ENCODE data around the gene UNC5B. TPM values are rescaled to one million over a fixed set of nuclear protein-coding genes. Genes with fewer than 3 reads are reported as not detected.

The UNC5B gene
- total RNA-seq, 1 experiment from 2014 or later, result 22.0 TPM

DNA sequence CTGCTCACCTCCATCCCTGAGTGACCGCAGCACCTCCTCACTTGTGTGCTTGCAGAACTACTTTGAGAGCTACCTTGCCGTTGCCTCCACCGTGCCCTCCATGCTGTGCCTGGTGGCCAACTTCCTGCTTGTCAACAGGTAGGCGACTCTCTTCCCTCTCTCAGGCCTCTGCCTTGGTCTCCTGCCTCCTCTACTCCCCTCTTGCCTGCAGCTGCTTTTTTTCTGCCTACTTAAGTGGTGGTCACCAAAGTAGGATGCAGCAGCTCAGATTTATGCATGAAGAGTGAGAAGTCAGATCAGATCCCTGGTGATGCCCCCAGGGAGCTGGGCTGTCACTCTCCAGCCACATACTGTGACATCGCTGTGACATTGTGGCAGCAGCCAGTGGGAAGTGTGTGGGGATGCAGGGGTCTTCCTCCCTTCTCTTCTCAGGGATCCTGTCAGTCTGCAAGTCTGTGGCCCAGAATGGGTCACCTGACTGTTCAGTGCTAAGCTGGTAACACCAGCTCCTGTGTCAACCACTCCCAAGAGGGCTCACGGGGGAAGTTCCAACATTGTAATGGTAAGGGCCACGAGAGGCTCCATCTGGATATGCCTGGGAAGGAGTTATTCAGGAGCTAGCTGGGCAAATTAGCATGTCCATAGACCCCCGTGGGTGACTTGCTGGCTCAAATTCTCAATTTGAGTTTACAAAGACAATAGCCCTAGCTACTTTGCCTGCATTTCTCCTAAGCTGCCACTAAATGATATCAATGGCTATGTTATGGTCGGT is 132.0 kb downstream of the UNC5B start:
- H3K9me3 ChIP-seq (ENCODE audit: control insufficient read depth in 1 of 2, insufficient read depth in 1 of 2, low read depth in 1 of 2, low read length in 2 of 2), result no peaks in the 10 kb centered on the region
- no peaks in the 10 kb centered on the region for H3K36me3 ChIP-seq (ENCODE audit: control insufficient read depth in 1 of 2, insufficient read depth in 2 of 2, low read length in 2 of 2)
- no peak overlapping the region for H2AFZ ChIP-seq (ENCODE audit: low read depth, low read length, poor library complexity, severe bottlenecking)
- H3K27ac ChIP-seq (ENCODE audit: low read depth, low read length), result no peak overlapping the region
- peaks cover 15 to 27% of the 10 kb centered on the region in 2 experiments for H3K4me1 ChIP-seq (ENCODE audit: control insufficient read depth in 1 of 2, insufficient read depth in 2 of 2, low read length in 2 of 2)
- no peaks in the 10 kb centered on the region for H3K79me2 ChIP-seq (ENCODE audit: insufficient read depth, low read length)
- H3K9ac ChIP-seq (ENCODE audit: low read length), result no peak overlapping the region
- no TSS peak for BruUV-seq (replicated peaks)
- ChIA-PET CTCF (no interaction called here), RAD21 (ENCODE audit: low non-redundant PET in 1 of 2, low total read pairs in 2 of 2, uncharacterized antibody in 2 of 2, unreplicated experiment in 2 of 2) (no interaction called here), POLR2A (no interaction called here)
- H3K27me3 ChIP-seq (ENCODE audit: insufficient read depth, low read length), result no peaks in the 10 kb centered on the region
- no peak for DNase-seq (ENCODE audit: low read depth, low spot score)
- H3K4me3 ChIP-seq (replicated peaks in 1 of 2; ENCODE audit: low read depth in 1 of 2, low read length in 2 of 2), result no peak overlapping the region
- H3K9me2 ChIP-seq (ENCODE audit: insufficient read depth), result no peaks in the 10 kb centered on the region
- H3K4me2 ChIP-seq (ENCODE audit: low read length), result no peak overlapping the region
- TF ChIP-seq, protein P1, sequence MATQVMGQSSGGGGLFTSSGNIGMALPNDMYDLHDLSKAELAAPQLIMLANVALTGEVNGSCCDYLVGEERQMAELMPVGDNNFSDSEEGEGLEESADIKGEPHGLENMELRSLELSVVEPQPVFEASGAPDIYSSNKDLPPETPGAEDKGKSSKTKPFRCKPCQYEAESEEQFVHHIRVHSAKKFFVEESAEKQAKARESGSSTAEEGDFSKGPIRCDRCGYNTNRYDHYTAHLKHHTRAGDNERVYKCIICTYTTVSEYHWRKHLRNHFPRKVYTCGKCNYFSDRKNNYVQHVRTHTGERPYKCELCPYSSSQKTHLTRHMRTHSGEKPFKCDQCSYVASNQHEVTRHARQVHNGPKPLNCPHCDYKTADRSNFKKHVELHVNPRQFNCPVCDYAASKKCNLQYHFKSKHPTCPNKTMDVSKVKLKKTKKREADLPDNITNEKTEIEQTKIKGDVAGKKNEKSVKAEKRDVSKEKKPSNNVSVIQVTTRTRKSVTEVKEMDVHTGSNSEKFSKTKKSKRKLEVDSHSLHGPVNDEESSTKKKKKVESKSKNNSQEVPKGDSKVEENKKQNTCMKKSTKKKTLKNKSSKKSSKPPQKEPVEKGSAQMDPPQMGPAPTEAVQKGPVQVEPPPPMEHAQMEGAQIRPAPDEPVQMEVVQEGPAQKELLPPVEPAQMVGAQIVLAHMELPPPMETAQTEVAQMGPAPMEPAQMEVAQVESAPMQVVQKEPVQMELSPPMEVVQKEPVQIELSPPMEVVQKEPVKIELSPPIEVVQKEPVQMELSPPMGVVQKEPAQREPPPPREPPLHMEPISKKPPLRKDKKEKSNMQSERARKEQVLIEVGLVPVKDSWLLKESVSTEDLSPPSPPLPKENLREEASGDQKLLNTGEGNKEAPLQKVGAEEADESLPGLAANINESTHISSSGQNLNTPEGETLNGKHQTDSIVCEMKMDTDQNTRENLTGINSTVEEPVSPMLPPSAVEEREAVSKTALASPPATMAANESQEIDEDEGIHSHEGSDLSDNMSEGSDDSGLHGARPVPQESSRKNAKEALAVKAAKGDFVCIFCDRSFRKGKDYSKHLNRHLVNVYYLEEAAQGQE (IDR thresholded peaks at IDR 0.05; ENCODE audit: low read depth), result no peak
- TF ChIP-seq ZFX (IDR thresholded peaks at IDR 0.05), result no peak
- no peak for ATAC-seq
- intact Hi-C loops (cut with micrococcal nuclease), result no loop called here
- no peaks in the 10 kb centered on the region for H4K20me1 ChIP-seq (ENCODE audit: insufficient read depth)

- ChIA-PET RAD21 (ENCODE audit: low non-redundant PET in 1 of 2, low total read pairs in 2 of 2, uncharacterized antibody in 2 of 2, unreplicated experiment in 2 of 2) (no interaction called here), CTCF (no interaction called here), POLR2A (no interaction called here)
- BruUV-seq (replicated peaks), result no TSS peak
- no peak overlapping the region for H3K9ac ChIP-seq (ENCODE audit: low read length)
- H3K4me2 ChIP-seq (ENCODE audit: low read length), result no peak overlapping the region
- peaks cover 8 to 26% of the 10 kb centered on the region in 2 experiments for H3K4me1 ChIP-seq (ENCODE audit: control insufficient read depth in 1 of 2, insufficient read depth in 2 of 2, low read length in 2 of 2)
- no peaks in the 10 kb centered on the region for H3K79me2 ChIP-seq (ENCODE audit: insufficient read depth, low read length)
- H3K4me3 ChIP-seq (replicated peaks in 1 of 2; ENCODE audit: low read depth in 1 of 2, low read length in 2 of 2), result no peak overlapping the region
- H2AFZ ChIP-seq (ENCODE audit: low read depth, low read length, poor library complexity, severe bottlenecking), result no peak overlapping the region
- no peak overlapping the region for H3K27ac ChIP-seq (ENCODE audit: low read depth, low read length)
- no peaks in the 10 kb centered on the region for H3K9me3 ChIP-seq (ENCODE audit: control insufficient read depth in 1 of 2, insufficient read depth in 1 of 2, low read depth in 1 of 2, low read length in 2 of 2)
- no peak for DNase-seq (ENCODE audit: low read depth, low spot score)
- H3K36me3 ChIP-seq (ENCODE audit: control insufficient read depth in 1 of 2, insufficient read depth in 2 of 2, low read length in 2 of 2), result no peaks in the 10 kb centered on the region
- intact Hi-C loops (cut with micrococcal nuclease), result no loop called here
- H4K20me1 ChIP-seq (ENCODE audit: insufficient read depth), result no peaks in the 10 kb centered on the region
- no peak for ATAC-seq
- no peaks in the 10 kb centered on the region for H3K27me3 ChIP-seq (ENCODE audit: insufficient read depth, low read length)
- H3K9me2 ChIP-seq (ENCODE audit: insufficient read depth), result no peaks in the 10 kb centered on the region
- no peak for TF ChIP-seq JUND (IDR thresholded peaks at IDR 0.05)
- TF ChIP-seq ZBTB33 (IDR thresholded peaks at IDR 0.05; ENCODE audit: extremely low read depth, insufficient replicate concordance, low read length), result no peak
- TF ChIP-seq ELF1 (IDR thresholded peaks at IDR 0.05; ENCODE audit: borderline replicate concordance, low read depth), result no peak
- TF ChIP-seq ZFX (IDR thresholded peaks at IDR 0.05), result no peak
- TF ChIP-seq MAX (IDR thresholded peaks at IDR 0.05), result no peak
- TF ChIP-seq FOSL1 (IDR thresholded peaks at IDR 0.05; ENCODE audit: low read depth), result no peak
- no peak for TF ChIP-seq RAD21 (IDR thresholded peaks at IDR 0.05; ENCODE audit: low read depth)
- no peak for TF ChIP-seq CEBPB (IDR thresholded peaks at IDR 0.05; ENCODE audit: low read depth)
- no peak for TF ChIP-seq POLR2AphosphoS5 (IDR thresholded peaks at IDR 0.05; ENCODE audit: low read depth, low read length)
- TF ChIP-seq CTCF (IDR thresholded peaks at IDR 0.05 in 2 of 3, conservative IDR thresholded peaks at IDR 0.05 in 1 of 3; ENCODE audit: borderline replicate concordance in 1 of 3, insufficient read depth in 1 of 3, low read depth in 2 of 3, low read length in 2 of 3), result no peak
- TF ChIP-seq SP1 (IDR thresholded peaks at IDR 0.05; ENCODE audit: low read depth), result no peak
Measured at GRCh38 chr10:71344993-71345480, 132.7 kb downstream of the UNC5B start.

Measured in HCT116 (cell line).